GM21737 (cell line): ENCODE results near the gene TFB2M.
"Not testable (repeated sequence)": the region's sequence is repeated elsewhere in the genome, so short reads cannot be mapped to it uniquely, and the experiment has no call there.

ENCODE experiments used
- ATAC-seq: cut with Tn5 transposase; IDR thresholded peaks from one replicate; pipeline ENCODE4 v1.9.1; 2021; ENCODE audit warnings: mild to moderate bottlenecking, moderate library complexity; ENCODE audit not compliant: unreplicated experiment

TFB2M gene

DNA sequence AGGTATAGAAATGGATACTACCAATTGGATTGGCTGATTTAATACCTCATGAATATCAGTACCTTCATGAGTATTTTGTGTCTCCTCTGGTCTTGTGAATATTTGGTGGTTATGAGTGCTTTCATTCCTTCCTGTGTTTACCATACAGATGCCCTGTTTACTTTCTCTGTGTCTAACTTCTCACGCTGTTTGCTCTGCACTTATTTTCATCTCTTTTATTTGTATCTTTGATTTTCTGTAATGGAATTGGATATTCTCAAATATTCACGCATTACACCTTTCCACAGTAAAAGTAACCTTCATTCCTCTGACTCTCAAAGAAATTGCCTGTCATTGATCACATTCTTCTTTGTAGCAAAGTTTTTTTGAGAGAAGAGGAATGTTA, 17.0 kb upstream of the TFB2M start:
- no peak for ATAC-seq

DNA sequence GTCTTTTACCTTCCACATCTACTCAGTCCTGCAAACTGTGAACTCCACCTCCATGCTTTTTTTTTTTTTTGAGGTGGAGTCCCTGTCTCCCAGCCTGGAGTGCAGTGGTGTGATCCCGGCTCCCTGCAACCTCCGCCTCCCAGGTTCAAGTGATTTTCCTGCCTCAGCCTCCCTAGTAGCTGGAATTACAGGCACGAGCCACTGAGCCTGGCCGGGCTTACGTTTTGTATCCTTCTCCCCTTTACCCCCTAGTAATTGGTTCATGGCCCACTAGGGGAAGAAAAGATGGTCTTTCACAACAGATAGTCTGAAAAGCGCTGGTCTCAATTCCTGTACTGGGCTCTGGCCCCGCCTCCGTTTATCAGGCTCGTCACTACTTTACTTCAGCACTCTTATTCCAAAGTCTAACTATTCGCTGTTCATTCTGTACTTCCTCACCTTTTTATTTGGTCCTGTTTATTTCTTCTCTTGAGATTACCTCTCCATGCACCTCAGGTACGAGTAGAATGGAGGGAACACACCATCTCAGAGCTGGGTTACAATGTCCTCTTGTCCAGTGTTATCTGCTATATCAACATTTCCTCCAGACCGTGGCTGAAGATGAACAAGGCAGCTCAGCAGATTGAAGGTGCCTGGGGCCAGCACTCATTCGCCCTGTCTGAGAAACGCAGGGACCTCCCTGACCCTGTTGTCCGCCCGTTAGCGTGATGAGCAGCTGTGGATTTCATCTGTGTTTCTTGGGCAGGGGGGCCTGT, 16.4 kb upstream of the TFB2M start:
- ATAC-seq: no peak

DNA sequence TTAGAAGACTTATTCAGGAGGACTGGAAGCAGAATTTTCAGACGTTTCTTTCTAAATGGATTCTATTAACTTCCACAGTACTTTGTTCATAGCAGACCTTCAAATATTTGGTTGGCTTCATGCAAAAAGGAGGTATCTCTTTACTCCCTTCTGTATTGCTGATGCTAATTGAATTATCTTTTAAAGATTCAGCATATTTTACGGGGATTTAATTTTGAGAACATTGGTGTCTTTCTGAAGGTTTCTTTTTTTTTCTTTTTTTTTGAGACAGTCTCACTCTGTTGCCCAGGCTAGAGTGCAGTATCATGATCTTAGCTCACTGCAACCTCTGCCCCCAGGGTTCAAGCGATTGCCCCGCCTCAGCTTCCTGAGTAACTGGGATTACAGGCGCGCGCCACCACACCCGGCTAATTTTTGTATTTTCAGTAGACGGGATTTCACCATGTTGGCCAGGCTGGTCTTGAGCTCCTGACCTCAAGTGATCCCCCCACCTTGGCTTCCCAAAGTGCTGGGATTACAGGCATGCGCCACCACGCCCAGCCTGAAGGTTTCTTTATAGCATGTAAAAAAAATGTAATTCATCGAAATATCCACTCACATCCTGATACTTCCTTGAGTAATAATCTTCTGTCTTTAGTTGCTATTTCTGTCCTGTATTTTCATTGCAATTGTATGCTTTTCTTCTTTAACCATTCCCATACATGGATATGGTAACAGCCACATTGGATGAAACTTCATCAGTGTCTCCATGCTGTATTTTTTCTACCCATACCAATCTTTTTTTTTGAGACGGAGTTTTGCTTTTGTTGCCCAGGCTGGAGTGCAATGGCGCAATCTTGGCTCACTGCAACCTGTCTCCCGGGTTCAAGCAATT, 14.7 kb upstream of the TFB2M start:
- no peak for ATAC-seq

DNA sequence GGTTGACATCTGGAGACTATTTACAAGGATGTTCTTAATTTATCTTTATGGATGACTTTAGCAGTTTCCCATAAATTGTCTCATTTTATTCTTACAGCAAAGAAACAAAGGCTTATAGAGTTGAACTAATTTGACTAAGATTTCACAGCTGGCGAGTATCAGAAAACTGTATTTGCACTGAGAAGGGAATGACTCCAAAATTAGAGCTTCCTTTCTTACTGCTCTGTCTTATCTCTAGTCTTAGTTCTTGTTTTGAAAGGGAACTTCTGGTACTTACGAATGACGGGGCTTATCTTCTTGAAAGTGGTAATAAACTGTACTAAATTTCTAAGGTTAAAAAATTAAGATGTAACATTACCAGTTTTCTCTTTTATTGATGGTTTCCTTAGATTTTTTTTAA, 13.8 kb upstream of the TFB2M start:
- peak; percentile 69 for ATAC-seq

DNA sequence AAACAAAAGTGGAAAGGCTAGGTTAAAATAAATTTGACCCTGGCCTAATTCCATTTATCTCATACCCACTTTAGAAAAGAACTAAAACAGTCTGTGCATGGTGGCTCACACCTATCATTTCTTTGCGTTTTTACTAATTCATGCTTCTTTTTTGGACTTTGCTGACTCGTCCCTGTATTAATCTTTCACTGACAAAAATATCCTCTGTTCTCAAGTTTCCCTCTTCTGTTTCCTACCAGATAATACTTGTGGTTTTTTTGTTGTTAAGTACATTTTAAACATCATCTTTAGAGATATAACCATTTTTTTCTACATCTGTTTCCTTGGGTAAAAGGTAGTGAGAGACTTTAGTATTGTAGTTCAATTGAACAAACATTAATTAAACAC, 11.7 kb upstream of the TFB2M start:
- ATAC-seq: no peak

DNA sequence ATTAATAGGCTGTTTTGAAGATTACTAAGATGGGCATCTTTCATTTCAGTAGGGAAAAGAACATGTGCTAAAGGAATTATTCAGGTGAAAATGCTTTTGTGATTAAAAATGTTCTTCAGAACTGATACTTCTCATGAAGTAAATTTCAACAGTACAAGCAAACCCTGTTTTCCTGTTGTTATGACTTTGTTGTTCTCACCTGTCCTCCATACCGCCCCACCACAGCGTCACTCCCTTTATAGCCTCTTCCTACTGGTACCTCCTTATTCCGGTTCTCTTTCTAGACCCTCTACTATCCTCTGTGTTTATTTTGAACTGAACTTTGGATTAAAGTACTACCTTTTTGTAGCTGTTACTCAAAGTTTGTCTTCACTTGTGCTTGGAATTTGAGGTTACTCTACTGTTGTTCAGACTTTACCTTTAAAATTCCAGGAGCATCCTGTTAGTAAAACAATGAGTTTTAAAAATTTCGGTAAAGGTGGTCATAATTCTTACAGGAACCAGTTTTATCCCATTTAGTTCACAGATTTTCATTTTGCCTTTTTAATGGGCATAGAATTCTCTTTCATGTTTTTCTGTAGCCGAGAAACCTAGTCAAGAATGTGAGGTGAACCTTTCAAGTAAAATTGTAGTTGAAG, 11.1 kb upstream of the TFB2M start:
- no peak for ATAC-seq

DNA sequence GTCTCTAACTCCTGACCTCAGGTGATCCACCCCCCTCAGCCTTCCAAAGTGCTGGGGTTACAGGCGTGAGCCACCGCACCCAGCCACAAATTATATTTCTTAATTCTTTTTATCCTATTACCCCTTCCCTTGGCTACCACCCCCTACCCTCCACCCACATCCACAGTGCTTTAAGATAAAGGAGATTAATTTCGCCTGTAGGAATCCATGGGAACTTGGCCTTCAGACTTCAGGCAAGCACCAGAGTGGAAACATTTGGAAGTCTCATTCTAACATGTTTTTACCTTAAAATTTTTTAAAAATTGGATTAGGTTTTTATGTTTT, 10.6 kb upstream of the TFB2M start:
- no peak for ATAC-seq

DNA sequence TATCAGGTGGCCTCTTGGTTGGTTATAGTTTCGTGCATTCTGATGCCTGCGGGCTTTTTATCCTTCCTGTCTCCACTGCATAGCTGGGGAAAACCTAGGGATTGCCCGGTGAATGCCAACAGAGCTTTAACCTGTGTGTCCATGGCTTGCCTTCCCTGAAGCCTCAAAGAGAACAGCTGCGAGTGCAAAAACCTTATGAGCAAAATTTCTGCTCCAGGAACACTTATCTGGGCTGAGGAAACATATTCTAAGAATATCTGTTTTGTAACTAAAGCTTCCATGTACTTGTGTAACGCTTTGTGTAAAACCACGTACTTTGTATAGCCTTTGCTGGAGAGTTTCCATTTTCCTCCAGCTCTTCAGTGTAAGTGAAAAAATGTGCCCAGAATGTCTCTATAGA, 7.4 kb upstream of the TFB2M start:
- no peak for ATAC-seq

DNA sequence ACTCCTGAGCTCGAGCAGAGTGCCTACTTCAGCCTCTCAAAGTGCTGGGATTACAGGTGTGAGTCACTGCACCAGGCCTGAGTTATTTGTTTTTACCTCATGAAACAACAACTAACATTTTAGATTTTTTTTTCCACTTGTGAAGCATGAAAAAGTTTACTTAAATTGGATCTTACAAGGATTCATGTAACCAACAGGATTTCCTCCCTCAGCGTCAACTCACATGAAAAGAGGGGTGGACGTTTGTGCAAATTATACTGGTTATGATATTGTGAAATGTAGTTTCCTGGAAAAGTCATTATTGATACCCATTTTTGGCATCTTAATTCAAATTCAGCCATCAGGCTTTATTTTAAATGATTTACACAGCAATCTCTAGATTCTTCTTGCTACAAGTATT, 6.7 kb upstream of the TFB2M start:
- no peak for ATAC-seq

DNA sequence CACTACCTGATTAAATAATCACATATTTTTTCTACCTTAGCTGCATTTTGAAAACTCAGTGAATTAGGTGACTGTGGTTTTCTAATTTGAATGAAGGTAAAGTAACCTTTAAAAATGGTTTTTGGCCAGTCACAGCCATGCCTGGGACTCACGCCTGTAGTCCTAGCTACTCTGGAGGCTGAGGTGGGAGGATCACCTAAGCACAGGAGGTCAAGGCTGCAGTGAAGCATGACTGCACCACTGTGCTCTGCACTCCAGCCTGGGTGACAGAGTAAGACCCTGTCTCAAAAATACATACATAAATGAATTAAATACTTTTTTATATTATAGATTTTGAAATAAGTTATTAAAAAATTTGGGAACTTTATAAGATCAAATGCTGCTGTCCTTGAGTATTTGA, 5.9 kb upstream of the TFB2M start:
- ATAC-seq: no peak

DNA sequence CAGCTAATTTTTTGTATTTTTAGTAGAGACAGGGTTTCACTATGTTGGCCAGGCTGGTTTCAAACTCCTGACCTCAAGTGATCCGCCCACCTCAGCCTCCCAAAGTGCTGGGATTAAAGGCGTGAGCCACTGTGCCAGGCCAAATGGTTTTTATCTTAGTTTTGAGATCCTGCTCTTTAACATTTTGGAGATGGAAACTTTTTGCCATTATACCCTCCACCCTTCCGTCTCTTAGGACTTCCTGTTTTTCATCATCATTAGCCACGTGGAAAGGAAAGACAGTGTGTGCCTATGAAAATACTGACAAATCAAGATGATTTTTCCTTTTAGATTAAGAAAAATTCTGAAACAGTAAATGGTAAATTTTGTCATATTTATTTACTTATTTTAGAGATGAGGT, 5.2 kb upstream of the TFB2M start:
- ATAC-seq: not testable (repeated sequence)

DNA sequence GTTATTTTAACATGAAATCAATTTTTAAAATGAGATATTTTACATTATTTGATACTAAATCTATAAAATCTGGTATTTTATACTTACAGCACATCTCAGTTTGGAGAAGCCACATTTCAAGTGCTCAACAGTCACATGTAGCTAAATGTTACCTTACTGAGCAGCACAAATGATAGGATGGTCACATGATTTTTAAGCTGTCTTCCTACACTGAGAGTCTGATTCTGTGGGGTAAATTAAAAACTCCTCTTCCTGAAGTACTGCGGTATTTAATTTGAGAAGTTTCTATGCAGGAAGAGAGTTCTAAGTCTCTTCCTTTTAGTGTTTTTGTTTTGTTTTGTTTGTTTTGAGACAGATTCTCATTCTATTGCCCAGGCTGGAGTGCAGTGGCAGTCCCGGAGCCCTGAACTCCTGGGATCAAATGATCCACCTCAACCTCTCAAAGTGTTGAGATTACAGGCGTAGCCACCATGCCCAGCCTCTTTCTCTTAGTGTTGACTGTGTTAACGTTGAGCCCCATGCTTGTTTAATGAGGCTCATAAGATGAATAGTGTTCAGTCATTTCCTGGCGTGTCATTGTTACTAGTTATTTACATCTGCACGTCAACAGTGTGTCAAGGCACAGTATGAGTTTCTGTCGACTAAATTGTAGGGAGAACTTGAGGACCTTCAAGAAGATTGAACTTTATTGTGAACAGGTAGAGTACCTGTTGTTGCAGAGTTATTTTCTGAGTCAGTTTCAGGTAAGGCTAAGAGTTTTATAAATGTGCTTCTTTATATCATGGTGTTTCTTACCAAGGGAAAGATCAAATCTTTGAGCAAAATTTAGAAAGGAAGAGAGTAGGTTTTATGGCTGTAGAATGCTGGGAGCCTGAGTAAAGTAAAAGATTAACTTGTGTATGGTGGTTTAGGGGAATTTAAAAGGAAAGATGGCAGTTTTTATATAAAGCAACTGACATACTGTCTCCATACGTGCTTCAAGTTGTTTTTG, 3.5 kb upstream of the TFB2M start:
- no peak for ATAC-seq

DNA sequence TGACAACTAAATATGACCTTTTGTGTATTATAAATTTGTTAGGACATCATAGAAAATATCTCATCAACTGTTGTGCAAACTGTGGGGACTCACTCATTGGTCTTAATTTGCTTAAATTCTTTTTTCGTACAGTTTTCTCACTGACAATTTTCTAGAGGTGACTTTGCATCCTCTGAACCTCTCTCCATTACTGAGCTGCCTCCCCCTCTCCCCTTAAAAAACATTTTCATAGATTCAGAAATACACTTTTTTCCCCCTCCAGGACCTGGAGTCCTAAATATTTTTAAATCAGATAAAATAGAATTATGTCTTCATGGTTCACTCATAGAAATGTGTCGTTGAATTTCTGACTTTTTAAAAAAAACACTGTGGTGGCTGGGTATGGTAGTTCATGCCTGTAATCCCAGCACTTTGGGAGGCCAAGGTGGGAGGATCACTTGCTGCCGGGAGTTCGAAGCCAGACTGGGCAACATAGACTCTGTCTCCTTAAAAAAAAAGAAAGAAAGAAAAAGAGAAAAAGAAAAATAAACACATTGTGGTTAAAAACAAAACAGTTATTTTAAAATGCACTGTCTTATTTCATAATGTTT, 1.7 kb upstream of the TFB2M start:
- no peak for ATAC-seq

DNA sequence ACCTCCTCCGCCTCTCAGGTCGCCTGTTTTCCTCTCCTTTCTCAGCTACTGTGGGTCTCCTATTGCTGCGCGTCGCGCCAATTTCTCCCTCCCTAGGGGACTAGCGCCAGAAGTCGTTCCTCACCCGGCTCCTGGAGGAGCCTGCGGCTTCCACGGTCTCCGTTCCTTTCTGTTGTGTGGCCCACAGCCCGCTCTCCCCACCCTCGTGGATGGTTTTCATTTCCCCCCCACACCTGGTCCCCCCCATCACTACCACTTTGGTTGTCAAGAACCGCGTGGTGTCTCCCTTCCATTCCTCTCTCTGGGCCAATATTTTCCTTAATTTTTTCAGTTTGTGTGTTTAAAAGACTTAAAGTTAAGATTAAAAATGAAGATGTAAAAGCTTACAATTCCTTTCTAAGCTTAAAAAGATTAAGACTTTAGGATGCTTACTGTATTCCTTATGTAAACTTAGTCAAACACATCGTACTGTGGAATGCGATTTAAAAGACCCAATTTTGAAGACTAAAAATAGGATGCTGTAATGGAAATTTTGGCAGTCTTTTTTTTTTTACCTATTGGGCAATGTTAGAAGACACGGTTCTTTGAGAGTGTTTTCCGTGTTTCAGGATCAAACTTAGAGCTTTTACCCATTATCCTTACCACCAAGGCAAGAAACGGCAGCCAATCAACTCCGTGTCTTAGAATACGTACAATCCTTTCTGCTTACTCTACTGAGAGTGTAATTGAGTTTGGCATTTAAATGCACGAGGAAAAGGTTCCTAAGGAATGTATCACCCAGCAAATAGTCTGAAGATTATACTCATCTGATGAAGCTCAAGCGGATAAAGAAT, 968 bp upstream of the TFB2M start:
- ATAC-seq: peak; percentile 25

DNA sequence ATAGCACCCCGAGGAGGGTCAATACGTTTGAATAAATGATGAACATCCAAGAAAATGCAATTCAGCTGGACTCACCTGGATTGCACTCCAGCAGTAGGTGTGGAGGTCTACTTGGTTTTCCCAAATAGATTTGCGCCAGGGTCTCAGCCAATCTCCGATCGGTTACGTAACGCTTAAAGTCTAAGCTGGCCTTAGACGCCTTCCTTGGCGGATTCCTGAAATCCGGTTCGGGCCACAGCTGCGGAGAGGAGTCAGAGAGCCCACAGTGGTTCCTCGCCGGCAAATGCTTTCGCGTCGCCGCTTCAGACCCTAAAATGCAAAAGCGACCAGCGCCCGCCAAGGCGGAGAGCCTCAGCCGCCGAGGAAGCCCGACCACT, 322 bp downstream of the TFB2M start:
- ATAC-seq: no peak

DNA sequence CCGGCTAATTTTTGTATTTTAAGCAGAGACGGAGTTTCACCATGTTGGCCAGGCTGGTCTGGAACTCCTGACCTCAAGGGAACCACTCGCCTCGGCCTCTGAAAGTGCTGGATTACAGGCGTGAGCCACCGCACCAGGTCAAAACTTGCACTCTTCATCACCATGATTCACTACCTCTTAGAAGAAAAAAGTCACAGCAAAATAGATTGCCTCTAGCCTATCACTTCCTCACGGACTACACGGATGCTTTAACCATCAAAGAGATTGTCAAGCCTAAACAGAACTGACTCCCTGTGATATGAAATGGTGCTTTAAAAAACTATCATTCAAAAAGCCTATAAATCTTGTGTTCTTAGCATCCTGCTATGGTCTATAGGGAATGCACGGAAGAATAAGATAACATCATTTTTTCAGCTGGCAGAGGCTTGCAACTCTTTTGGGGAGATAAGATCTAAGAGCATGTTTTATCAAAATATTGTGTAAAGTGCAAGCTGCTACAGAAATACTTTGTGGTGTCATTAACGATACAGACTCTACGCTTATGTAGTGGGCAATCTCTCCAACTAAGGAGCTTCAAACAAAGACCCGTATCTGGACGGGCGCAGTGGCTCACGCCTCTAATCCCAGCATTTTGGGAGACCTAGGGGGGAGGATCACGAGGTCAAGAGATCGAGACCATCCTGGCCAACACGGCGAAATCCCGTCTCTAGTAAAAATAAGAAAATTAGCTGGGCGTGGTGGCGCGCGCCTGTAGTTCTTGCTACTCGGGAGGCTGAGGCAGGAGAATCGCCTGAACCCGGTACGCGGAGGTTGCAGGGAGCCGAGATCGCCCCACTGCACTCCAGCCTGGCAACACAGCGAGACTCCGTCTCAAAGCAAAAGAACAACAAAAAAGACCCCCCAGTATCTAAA, 966 bp downstream of the TFB2M start:
- ATAC-seq: no peak

DNA sequence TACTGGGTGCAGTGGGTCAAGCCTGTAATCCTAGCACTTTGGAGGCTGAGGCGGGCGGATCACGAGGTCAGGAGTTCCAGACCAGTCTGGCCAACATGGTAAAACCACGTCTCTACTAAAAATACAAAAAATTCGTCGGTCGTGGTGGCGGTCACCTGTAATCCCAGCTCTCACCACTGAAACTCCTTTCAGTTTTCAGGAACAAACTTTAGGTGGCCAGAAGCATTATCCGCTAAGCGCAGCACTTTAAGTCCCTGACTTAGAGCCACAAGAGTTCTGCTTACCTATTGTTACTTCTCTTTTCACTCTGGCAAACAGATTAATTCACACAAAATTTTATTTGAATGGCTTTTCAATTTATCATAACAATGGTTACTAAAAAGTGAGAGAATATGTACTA, 5.2 kb downstream of the TFB2M start:
- not testable (repeated sequence) for ATAC-seq

DNA sequence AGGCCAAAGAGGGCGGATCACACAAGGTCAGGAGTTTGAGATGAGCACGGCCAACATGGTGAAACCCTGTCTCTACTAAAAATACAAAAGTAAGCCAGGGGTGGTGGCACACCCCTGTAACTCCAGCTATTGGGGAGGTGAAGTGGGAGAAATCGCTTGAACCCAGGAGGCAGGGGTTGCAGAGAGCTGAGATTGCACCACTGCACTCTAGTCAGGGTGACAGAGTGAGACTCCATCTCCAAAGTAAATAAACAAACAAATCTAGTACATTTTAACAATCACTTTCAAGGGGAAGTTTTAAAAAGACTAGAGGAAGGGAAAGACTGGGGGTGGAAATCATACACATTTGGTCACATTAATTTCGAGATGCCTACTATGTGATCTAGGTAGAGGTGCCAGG, 6.8 kb downstream of the TFB2M start:
- no peak for ATAC-seq

DNA sequence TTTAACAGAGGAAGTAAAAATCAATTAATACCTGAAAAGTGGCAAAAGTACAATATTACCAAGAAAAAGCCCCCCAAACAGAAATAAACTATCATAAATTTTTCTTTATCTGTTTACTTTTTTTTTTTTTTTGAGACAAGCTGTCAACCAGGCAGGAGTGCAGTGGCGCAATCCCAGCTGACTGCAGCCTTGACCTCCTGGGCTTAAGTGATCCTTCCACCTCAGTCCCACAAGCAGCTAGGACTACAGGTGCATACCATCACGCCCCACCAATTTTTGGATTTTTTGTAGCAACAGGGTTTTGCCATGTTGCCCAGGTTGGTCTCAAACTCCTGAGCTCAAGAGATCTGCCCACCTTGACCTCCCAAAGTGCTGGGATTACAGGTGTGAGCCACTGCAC, 8.0 kb downstream of the TFB2M start:
- no peak for ATAC-seq
